Lower lobe of right lung (tissue), 2 donors: Measurements from ENCODE around the gene WDFY2. TPM values are rescaled to one million over a fixed set of nuclear protein-coding genes. Genes with fewer than 3 reads are reported as not detected.

Source experiments
- ATAC-seq, 2 donors: fragments of 200-7000 bp; cut with Tn5 transposase; one replicate each; pipeline ENCODE4 v1.9.1; 2020 to 2022; ENCODE audit warnings: mild to moderate bottlenecking in 2 of 2, moderate library complexity in 2 of 2
- DNase-seq: peaks from one replicate; pipeline ENCODE4 v3.0.0-alpha.2; 2020
- H3K27ac ChIP-seq: fragments of 200-600 bp; one replicate; pipeline ENCODE4 v1.8.0; 2022
- H3K27me3 ChIP-seq: fragments of 200-600 bp; one replicate; pipeline ENCODE4 v1.8.0; 2022; ENCODE audit warnings: low read depth
- H3K36me3 ChIP-seq: fragments of 200-600 bp; one replicate; pipeline ENCODE4 v1.8.0; 2022; ENCODE audit warnings: mild to moderate bottlenecking
- H3K4me1 ChIP-seq: fragments of 200-600 bp; one replicate; pipeline ENCODE4 v1.8.0; 2022
- H3K4me3 ChIP-seq: fragments of 200-600 bp; one replicate; pipeline ENCODE4 v1.8.0; 2022; ENCODE audit warnings: mild to moderate bottlenecking
- H3K9me3 ChIP-seq: fragments of 200-600 bp; one replicate; pipeline ENCODE4 v1.8.0; 2022
- CTCF ChIP-seq: fragments of 200-600 bp; IDR thresholded peaks from one replicate; pipeline ENCODE4 v1.8.0; 2022; ENCODE audit warnings: antibody characterized with exemption, mild to moderate bottlenecking
- intact Hi-C: fragments of 100-400 bp; cut with DNase I; formaldehyde crosslinking; loops from one replicate; pipeline ENCODE4 v1.11.0; 2022
- total RNA-seq: library from RNA; stranded (reverse); fragmentation: NEBNext Ultra II Directional; extraction: Animal tissue kit (Norgen Biotek cat#: 25700); gene quantifications from one replicate; pipeline ENCODE4 v1.2.1, GENCODE V29; 2021
- donor health status: DM: no; HTN: yes; CAD: no; lungs with severe emphysema.

WDFY2 gene
- total RNA-seq, 1 donor from 2014 or later, result 16.6 TPM

GRCh38 chr13:51767100-51767499 lies 182.8 kb downstream of the WDFY2 start:
- no peaks in the 10 kb centered on the region for H3K27me3 ChIP-seq
- H3K36me3 ChIP-seq, result peaks cover 32% of the 10 kb centered on the region
- H3K27ac ChIP-seq, result no peak overlapping the region
- no peak for ATAC-seq
- TF ChIP-seq CTCF, result no peak
- no peak overlapping the region for H3K4me3 ChIP-seq
- H3K9me3 ChIP-seq, result no peaks in the 10 kb centered on the region
- intact Hi-C loops, result no loop called here
- H3K4me1 ChIP-seq, result peaks cover 33% of the 10 kb centered on the region
- no peak for DNase-seq

GRCh38 chr13:51768378-51768921 lies 184.2 kb downstream of the WDFY2 start:
- TF ChIP-seq CTCF, result no peak
- H3K27me3 ChIP-seq, result no peaks in the 10 kb centered on the region
- no peak overlapping the region for H3K4me3 ChIP-seq
- peak overlapping the region; percentile 71 for H3K27ac ChIP-seq
- DNase-seq, result no peak
- intact Hi-C loops, result no loop called here
- no peak for ATAC-seq
- H3K36me3 ChIP-seq, result peaks cover 32% of the 10 kb centered on the region
- peaks cover 33% of the 10 kb centered on the region for H3K4me1 ChIP-seq
- no peaks in the 10 kb centered on the region for H3K9me3 ChIP-seq

- intact Hi-C loops, result no loop called here
- no peak for TF ChIP-seq CTCF
- Histone ChIP-seq H3K4me1 (peaks cover 31% of the 10 kb centered on the region), H3K36me3 (peaks cover 32% of the 10 kb centered on the region), H3K27me3 (no peaks in the 10 kb centered on the region), H3K27ac (peak overlapping the region; percentile 71), H3K4me3 (no peak overlapping the region), H3K9me3 (no peaks in the 10 kb centered on the region)
- ATAC-seq (no peak), DNase-seq (no peak)
Measured at GRCh38 chr13:51768976-51769375, 184.7 kb downstream of the WDFY2 start.

GRCh38 chr13:51769455-51770127 lies 185.3 kb downstream of the WDFY2 start:
- Histone ChIP-seq H3K4me3 (no peak overlapping the region), H3K36me3 (peaks cover 32% of the 10 kb centered on the region), H3K27me3 (no peaks in the 10 kb centered on the region), H3K9me3 (no peaks in the 10 kb centered on the region), H3K4me1 (peaks cover 25% of the 10 kb centered on the region), H3K27ac (peak overlapping the region; percentile 71)
- no peak for DNase-seq
- intact Hi-C loops, result no loop called here
- TF ChIP-seq CTCF, result no peak
- peak; percentile 84 to 87 for ATAC-seq

GRCh38 chr13:51770160-51770559 lies 185.9 kb downstream of the WDFY2 start:
- H3K27me3 ChIP-seq, result no peaks in the 10 kb centered on the region
- no peak for DNase-seq
- intact Hi-C loops, result no loop called here
- H3K4me3 ChIP-seq, result no peak overlapping the region
- ATAC-seq, result no peak
- TF ChIP-seq CTCF, result no peak
- peaks cover 20% of the 10 kb centered on the region for H3K4me1 ChIP-seq
- H3K36me3 ChIP-seq, result peaks cover 32% of the 10 kb centered on the region
- peak overlapping the region; percentile 71 for H3K27ac ChIP-seq
- no peaks in the 10 kb centered on the region for H3K9me3 ChIP-seq
